GM12878 (cell line): ENCODE measurements around the gene ODAD2. TPM values are rescaled to one million over a fixed set of nuclear protein-coding genes. Genes with fewer than 3 reads are reported as not detected.

ENCODE experiments used
- ATAC-seq: fragments of 200-7000 bp; cut with Tn5 transposase; 3 replicates; pipeline ENCODE4 v1.9.1; 2020; ENCODE audit warnings: mild to moderate bottlenecking, moderate library complexity
- BruUV-seq: library from RNA; stranded (reverse); fragments of 400-500 nt; replicated peaks from 2 replicates; lab custom pipeline; 2021; lab: Mats Ljungman, UMichigan
- CTCF ChIA-PET: fragments of 300-600 bp; sonication (Branson Sonifier 250); formaldehyde crosslinking; extraction: SDS; loops from one replicate; lab custom pipeline; 2021; ENCODE audit warnings: inconsistent platforms; lab: Yijun Ruan, JAX
- POLR2A ChIA-PET: fragments of 350-600 bp; formaldehyde crosslinking; extraction: SDS; loops from one replicate; lab custom pipeline; 2021; ENCODE audit warnings: inconsistent platforms; lab: Charles Lee
- RAD21 ChIA-PET: fragments of 300-600 bp; sonication (Branson Sonifier 250); formaldehyde crosslinking; loops from one replicate; lab custom pipeline; 2023; ENCODE audit warnings: antibody characterized with exemption; ENCODE audit not compliant: unreplicated experiment; lab: Charles Lee
- SMC1A ChIA-PET: fragments of 300-600 bp; sonication (Branson Sonifier 250); formaldehyde crosslinking; loops from one replicate; lab custom pipeline; 2023; ENCODE audit not compliant: unreplicated experiment, uncharacterized antibody; lab: Charles Lee
- DNase-seq: peaks from one replicate; pipeline ENCODE4 v3.0.0-alpha.2; 2011; ENCODE audit warnings: low read depth, low spot score
- FAIRE-seq: peaks from 3 replicates; lab custom pipeline; 2011; peaks lifted over from hg19 to GRCh38; lab: Jason Lieb, UNC
- H2AFZ ChIP-seq: 2 replicates; pipeline ENCODE4 v1.6.0; 2011; ENCODE audit warnings: low read depth, low read length, control low read depth; ENCODE audit not compliant: control insufficient read depth
- H3K27ac ChIP-seq: 2 replicates; pipeline ENCODE4 v1.5.1; 2011; ENCODE audit warnings: control low read depth; ENCODE audit not compliant: control insufficient read depth, insufficient read depth
- H3K27me3 ChIP-seq, 2 experiments: replicated peaks in 1 of 2; 2 replicates each; pipeline versions ENCODE4 v1.6.0 to v1.6.1; 2011; ENCODE audit warnings: low read length in 1 of 2; ENCODE audit not compliant: control insufficient read depth in 2 of 2, insufficient read depth in 2 of 2
- H3K36me3 ChIP-seq, 2 experiments: 2 replicates each; pipeline ENCODE4 v1.5.1; 2011; ENCODE audit warnings: low read length in 1 of 2; ENCODE audit not compliant: control insufficient read depth in 2 of 2, insufficient read depth in 2 of 2
- H3K4me1 ChIP-seq: 2 replicates; pipeline ENCODE4 v1.6.1; 2011; ENCODE audit warnings: mild to moderate bottlenecking, low read length, moderate library complexity, mixed read lengths; ENCODE audit not compliant: control insufficient read depth, insufficient read depth
- H3K4me2 ChIP-seq: 2 replicates; pipeline ENCODE4 v1.6.0; 2011; ENCODE audit warnings: control low read depth; ENCODE audit not compliant: control insufficient read depth, insufficient read depth
- H3K4me3 ChIP-seq: fragments of 200-600 bp; sonication (generic); 2 replicates; pipeline ENCODE4 v1.5.1; 2016
- H3K79me2 ChIP-seq: 2 replicates; pipeline ENCODE4 v1.6.0; 2011; ENCODE audit warnings: low read length; ENCODE audit not compliant: control insufficient read depth, insufficient read depth
- H3K9ac ChIP-seq: 2 replicates; pipeline ENCODE4 v1.8.0; 2011; ENCODE audit warnings: low read length, control low read depth, mixed read lengths; ENCODE audit not compliant: control insufficient read depth, insufficient read depth
- H3K9me3 ChIP-seq: replicated peaks from 3 replicates; pipeline ENCODE4 v1.5.1; 2011; ENCODE audit warnings: mild to moderate bottlenecking, low read length; ENCODE audit not compliant: control insufficient read depth, insufficient read depth
- H4K20me1 ChIP-seq: 2 replicates; pipeline ENCODE4 v1.6.0; 2011; ENCODE audit not compliant: control insufficient read depth, insufficient read depth
- ESRRA ChIP-seq: IDR thresholded peaks from 2 replicates; pipeline ENCODE4 v1.6.1; 2012; ENCODE audit warnings: mild to moderate bottlenecking, low read length, improper control_type of control experiment
- GATAD2B ChIP-seq: fragments of 450-650 bp; conservative IDR thresholded peaks from 2 replicates; pipeline ENCODE4 v1.6.1; 2017; ENCODE audit warnings: low read depth, mild to moderate bottlenecking, moderate library complexity
- JUND ChIP-seq: IDR thresholded peaks from 2 replicates; pipeline ENCODE4 v1.6.1; 2012; ENCODE audit warnings: low read depth, mild to moderate bottlenecking, low read length, improper control_type of control experiment, moderate library complexity
- STAT3 ChIP-seq: IDR thresholded peaks from 2 replicates; pipeline ENCODE4 v1.6.1; 2011; ENCODE audit warnings: low read depth, low read length, improper control_type of control experiment
- ZBED1 ChIP-seq: IDR thresholded peaks from 2 replicates; pipeline ENCODE4 v1.6.1; 2016; ENCODE audit warnings: borderline replicate concordance
- ZNF217 ChIP-seq: fragments of 450-650 bp; IDR thresholded peaks from 2 replicates; pipeline ENCODE4 v1.6.1; 2017; ENCODE audit warnings: antibody characterized with exemption, mild to moderate bottlenecking
- WGBS: methylation state at CpG from one replicate; pipeline ENCODE4 v1.1.6; 2016; ENCODE audit warnings: low lambda C conversion rate; ENCODE audit not compliant: insufficient replicate concordance, insufficient coverage; ENCODE audit errors: missing lambda C conversion rate; 5-methylcytosine and 5-hydroxymethylcytosine counted together
- in situ Hi-C: fragments of 300-500 bp; cut with MboI; formaldehyde crosslinking; loops from 9 replicates; pipeline ENCODE4 v1.14.3; 2018; ENCODE audit warnings: mixed read lengths
- intact Hi-C: fragments of 100-400 bp; cut with micrococcal nuclease; formaldehyde crosslinking; loops from one replicate; pipeline ENCODE4 v1.14.2; 2022; ENCODE audit not compliant: unreplicated experiment
- polyA plus RNA-seq, 11 experiments: library from polyadenylated mRNA; depleted of rRNA in 4 of 11; unstranded in 6 of 11; stranded (reverse) in 5 of 11; fragments of >200 nt; fragmentation: Nextera tagmentation in 4 of 11; fragmentation: Illumina TruSeq in 1 of 11; extraction: Ambion mirVana in 4 of 11; extraction: Trizol in 1 of 11; gene quantifications; 1 replicate in 1 of 11; 2 replicates in 10 of 11; pipeline versions ENCODE4 v1.2.1 to v1.2.3, GENCODE V29; 2011 to 2016; ENCODE audit warnings: inconsistent platforms in 2 of 11, missing spikeins in 2 of 11, low read depth in 1 of 11
- total RNA-seq, 4 experiments: library from RNA; depleted of rRNA in 3 of 4; stranded (reverse); fragments of >200 nt in 3 of 4; fragmentation: Illumina TruSeq in 1 of 4; extraction: Trizol in 1 of 4; gene quantifications; 2 replicates each; pipeline versions ENCODE4 v1.2.1 to v1.2.3, GENCODE V29; 2013 to 2021
- TF ChIP-seq, protein P1 (sequence below): IDR thresholded peaks from 2 replicates; pipeline ENCODE4 v1.6.1; 2011; ENCODE audit warnings: low read depth, low read length, improper control_type of control experiment, borderline replicate concordance
- TF ChIP-seq, protein P2 (sequence below): fragments of 450-650 bp; IDR thresholded peaks from 2 replicates; pipeline ENCODE4 v1.6.1; 2017; ENCODE audit warnings: borderline replicate concordance
- TF ChIP-seq, protein P3 (sequence below): IDR thresholded peaks from 2 replicates; pipeline ENCODE4 v1.6.1; 2012; ENCODE audit warnings: low read length, inconsistent platforms
- TF ChIP-seq, protein P4 (sequence below): fragments of 450-650 bp; formaldehyde crosslinking; IDR thresholded peaks from 2 replicates; pipeline ENCODE4 v1.4.0; 2022; ENCODE audit warnings: mild to moderate bottlenecking, moderate library complexity
- TF ChIP-seq, protein P5 (sequence below), 3 experiments: IDR thresholded peaks in 2 of 3; conservative IDR thresholded peaks in 1 of 3; 2 replicates each; pipeline ENCODE4 v1.5.1; 2011; ENCODE audit warnings: low read depth in 3 of 3, low read length in 3 of 3, mild to moderate bottlenecking in 3 of 3, control low read depth in 2 of 3, moderate library complexity in 2 of 3, inconsistent platforms in 1 of 3, mixed read lengths in 1 of 3; ENCODE audit not compliant: control insufficient read depth in 2 of 3, insufficient read depth in 1 of 3; ENCODE audit errors: extremely low read depth in 1 of 3
- TF ChIP-seq, protein P6 (sequence below): IDR thresholded peaks from 2 replicates; pipeline ENCODE4 v1.6.1; 2011; ENCODE audit warnings: borderline replicate concordance, low read depth, mild to moderate bottlenecking, moderate library complexity, low read length; ENCODE audit not compliant: insufficient read depth, poor library complexity, severe bottlenecking

Gene ODAD2
- total and polyA plus RNA-seq, 10 of the 15 experiments (the other 5 are each of a cell fraction or from before 2014, with no cell fraction given): not detected

DNA sequence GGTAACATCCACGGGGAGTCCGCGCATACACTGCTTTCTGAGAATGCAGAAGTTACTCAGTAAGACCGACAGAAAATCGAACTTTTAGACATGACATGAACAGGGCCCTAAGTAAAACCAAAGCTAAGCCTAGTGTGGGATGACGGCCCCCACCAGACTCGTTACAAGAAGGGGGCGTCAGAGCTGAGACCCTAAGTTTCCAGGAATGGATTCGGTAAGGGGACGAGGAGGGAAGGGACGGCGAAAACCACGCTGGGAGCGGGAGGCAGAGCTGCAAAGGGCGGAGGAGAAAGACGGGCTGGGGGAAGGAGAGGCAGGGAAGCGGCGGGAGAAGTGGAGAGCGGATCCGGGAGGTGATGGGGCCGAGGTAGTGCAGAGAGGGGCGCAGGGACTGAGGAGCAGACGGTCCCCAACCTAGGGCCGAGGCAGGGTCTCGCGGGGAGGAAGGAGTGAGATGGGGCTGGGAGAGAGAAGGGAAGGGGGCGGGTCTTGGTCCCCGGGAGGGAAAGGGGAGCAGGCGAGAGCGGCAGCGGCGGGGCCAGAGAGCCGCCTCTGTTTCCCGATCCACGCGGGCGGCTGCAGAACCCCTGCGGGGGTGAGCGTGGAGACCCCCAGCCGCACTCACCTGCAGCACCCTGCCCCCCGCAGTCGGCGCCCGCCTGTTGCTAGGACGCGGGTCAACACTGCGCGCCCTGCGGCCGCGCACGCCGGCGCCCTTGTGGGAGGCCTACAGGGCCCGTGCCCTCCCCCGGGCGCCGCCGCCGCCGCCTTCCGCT lies 513 bp downstream of the ODAD2 start:
- intact Hi-C loops: no loop called here
- no peak for DNase-seq
- H3K4me3 ChIP-seq: no peak overlapping the region
- TF ChIP-seq, protein P1, sequence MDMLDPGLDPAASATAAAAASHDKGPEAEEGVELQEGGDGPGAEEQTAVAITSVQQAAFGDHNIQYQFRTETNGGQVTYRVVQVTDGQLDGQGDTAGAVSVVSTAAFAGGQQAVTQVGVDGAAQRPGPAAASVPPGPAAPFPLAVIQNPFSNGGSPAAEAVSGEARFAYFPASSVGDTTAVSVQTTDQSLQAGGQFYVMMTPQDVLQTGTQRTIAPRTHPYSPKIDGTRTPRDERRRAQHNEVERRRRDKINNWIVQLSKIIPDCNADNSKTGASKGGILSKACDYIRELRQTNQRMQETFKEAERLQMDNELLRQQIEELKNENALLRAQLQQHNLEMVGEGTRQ: no peak
- TF ChIP-seq ESRRA (no peak), JUND (no peak), ZNF217 (no peak), GATAD2B (no peak), ZBED1 (no peak), STAT3 (no peak)
- TF ChIP-seq, protein P2, sequence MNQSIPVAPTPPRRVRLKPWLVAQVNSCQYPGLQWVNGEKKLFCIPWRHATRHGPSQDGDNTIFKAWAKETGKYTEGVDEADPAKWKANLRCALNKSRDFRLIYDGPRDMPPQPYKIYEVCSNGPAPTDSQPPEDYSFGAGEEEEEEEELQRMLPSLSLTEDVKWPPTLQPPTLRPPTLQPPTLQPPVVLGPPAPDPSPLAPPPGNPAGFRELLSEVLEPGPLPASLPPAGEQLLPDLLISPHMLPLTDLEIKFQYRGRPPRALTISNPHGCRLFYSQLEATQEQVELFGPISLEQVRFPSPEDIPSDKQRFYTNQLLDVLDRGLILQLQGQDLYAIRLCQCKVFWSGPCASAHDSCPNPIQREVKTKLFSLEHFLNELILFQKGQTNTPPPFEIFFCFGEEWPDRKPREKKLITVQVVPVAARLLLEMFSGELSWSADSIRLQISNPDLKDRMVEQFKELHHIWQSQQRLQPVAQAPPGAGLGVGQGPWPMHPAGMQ: no peak
- TF ChIP-seq, protein P3, sequence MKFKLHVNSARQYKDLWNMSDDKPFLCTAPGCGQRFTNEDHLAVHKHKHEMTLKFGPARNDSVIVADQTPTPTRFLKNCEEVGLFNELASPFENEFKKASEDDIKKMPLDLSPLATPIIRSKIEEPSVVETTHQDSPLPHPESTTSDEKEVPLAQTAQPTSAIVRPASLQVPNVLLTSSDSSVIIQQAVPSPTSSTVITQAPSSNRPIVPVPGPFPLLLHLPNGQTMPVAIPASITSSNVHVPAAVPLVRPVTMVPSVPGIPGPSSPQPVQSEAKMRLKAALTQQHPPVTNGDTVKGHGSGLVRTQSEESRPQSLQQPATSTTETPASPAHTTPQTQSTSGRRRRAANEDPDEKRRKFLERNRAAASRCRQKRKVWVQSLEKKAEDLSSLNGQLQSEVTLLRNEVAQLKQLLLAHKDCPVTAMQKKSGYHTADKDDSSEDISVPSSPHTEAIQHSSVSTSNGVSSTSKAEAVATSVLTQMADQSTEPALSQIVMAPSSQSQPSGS: no peak
- TF ChIP-seq, protein P4, sequence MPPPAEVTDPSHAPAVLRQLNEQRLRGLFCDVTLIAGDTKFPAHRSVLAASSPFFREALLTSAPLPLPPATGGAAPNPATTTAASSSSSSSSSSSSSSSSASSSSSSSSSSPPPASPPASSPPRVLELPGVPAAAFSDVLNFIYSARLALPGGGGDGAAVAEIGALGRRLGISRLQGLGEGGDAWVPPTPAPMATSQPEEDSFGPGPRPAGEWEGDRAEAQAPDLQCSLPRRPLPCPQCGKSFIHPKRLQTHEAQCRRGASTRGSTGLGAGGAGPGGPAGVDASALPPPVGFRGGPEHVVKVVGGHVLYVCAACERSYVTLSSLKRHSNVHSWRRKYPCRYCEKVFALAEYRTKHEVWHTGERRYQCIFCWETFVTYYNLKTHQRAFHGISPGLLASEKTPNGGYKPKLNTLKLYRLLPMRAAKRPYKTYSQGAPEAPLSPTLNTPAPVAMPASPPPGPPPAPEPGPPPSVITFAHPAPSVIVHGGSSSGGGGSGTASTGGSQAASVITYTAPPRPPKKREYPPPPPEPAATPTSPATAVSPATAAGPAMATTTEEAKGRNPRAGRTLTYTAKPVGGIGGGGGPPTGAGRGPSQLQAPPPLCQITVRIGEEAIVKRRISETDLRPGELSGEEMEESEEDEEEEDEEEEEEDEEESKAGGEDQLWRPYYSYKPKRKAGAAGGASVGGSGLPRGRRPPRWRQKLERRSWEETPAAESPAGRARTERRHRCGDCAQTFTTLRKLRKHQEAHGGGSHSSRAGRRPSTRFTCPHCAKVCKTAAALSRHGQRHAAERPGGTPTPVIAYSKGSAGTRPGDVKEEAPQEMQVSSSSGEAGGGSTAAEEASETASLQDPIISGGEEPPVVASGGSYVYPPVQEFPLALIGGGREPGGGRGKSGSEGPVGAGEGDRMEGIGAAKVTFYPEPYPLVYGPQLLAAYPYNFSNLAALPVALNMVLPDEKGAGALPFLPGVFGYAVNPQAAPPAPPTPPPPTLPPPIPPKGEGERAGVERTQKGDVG (CRISPR knock-in tag): no peak
- TF ChIP-seq, protein P5, sequence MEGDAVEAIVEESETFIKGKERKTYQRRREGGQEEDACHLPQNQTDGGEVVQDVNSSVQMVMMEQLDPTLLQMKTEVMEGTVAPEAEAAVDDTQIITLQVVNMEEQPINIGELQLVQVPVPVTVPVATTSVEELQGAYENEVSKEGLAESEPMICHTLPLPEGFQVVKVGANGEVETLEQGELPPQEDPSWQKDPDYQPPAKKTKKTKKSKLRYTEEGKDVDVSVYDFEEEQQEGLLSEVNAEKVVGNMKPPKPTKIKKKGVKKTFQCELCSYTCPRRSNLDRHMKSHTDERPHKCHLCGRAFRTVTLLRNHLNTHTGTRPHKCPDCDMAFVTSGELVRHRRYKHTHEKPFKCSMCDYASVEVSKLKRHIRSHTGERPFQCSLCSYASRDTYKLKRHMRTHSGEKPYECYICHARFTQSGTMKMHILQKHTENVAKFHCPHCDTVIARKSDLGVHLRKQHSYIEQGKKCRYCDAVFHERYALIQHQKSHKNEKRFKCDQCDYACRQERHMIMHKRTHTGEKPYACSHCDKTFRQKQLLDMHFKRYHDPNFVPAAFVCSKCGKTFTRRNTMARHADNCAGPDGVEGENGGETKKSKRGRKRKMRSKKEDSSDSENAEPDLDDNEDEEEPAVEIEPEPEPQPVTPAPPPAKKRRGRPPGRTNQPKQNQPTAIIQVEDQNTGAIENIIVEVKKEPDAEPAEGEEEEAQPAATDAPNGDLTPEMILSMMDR (IDR thresholded peaks at IDR 0.05 in 2 of 3, conservative IDR thresholded peaks at IDR 0.05 in 1 of 3; ENCODE audit: control insufficient read depth in 2 of 3, extremely low read depth in 1 of 3, insufficient read depth in 1 of 3, low read depth in 3 of 3, low read length in 3 of 3): no peak
- TF ChIP-seq, protein P6, sequence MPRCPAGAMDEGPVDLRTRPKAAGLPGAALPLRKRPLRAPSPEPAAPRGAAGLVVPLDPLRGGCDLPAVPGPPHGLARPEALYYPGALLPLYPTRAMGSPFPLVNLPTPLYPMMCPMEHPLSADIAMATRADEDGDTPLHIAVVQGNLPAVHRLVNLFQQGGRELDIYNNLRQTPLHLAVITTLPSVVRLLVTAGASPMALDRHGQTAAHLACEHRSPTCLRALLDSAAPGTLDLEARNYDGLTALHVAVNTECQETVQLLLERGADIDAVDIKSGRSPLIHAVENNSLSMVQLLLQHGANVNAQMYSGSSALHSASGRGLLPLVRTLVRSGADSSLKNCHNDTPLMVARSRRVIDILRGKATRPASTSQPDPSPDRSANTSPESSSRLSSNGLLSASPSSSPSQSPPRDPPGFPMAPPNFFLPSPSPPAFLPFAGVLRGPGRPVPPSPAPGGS: no peak

More for the DNA sequence above, 513 bp downstream of the ODAD2 start:
- in situ Hi-C loops: no loop called here
- Histone ChIP-seq H3K27ac (no peak overlapping the region), H2AFZ (no peak overlapping the region), H3K79me2 (no peaks in the 10 kb centered on the region), H4K20me1 (no peaks in the 10 kb centered on the region), H3K9me3 (no peaks in the 10 kb centered on the region), H3K36me3 (no peaks in the 10 kb centered on the region), H3K4me2 (no peak overlapping the region), H3K4me1 (no peaks in the 10 kb centered on the region), H3K9ac (no peak overlapping the region), H3K27me3 (peaks cover 3 to 6% of the 10 kb centered on the region in 2 experiments; a peak in 3 of 4 replicates)
- ATAC-seq (peak; percentile 41), FAIRE-seq (no peak)
- CTCF ChIA-PET: no interaction called here
- BruUV-seq: no TSS peak
- 4% methylated on average over 33 of the region's 62 CpGs for WGBS
- POLR2A ChIA-PET: no interaction called here
- RAD21 ChIA-PET: no interaction called here
- SMC1A ChIA-PET: no interaction called here
